CD4-positive, alpha-beta memory T cell (primary cell): ENCODE data around the gene MGST2. TPM values are rescaled to one million over a fixed set of nuclear protein-coding genes. Genes with fewer than 3 reads are reported as not detected.

Experiments
- CTCF ChIA-PET: fragments of 350-600 bp; sonication (Branson Sonifier 250); formaldehyde crosslinking; loops from one replicate; lab custom pipeline; 2021; ENCODE audit warnings: inconsistent platforms; ENCODE audit not compliant: partially characterized antibody; lab: Charles Lee
- POLR2A ChIA-PET: fragments of 350-600 bp; sonication (Branson Sonifier 250); formaldehyde crosslinking; loops from one replicate; lab custom pipeline; 2021; ENCODE audit not compliant: partially characterized antibody; lab: Charles Lee
- DNase-seq, 5 donors: peaks; one replicate each; pipeline versions ENCODE4 v3.0.0 to v3.0.0-alpha.2; 2020 to 2022; ENCODE audit warnings: mixed read lengths in 1 of 5
- H3K27ac ChIP-seq: one replicate; pipeline ENCODE4 v1.7.0; 2013; ENCODE audit warnings: low read depth, low read length
- H3K27me3 ChIP-seq: 2 replicates; pipeline ENCODE4 v1.7.0; 2013; ENCODE audit warnings: mild to moderate bottlenecking, low read length, moderate library complexity; ENCODE audit not compliant: insufficient read depth
- H3K36me3 ChIP-seq: 2 replicates; pipeline ENCODE4 v1.7.0; 2013; ENCODE audit warnings: mild to moderate bottlenecking, low read length, moderate library complexity; ENCODE audit not compliant: insufficient read depth
- H3K4me1 ChIP-seq: 2 replicates; pipeline ENCODE4 v1.7.0; 2013; ENCODE audit warnings: mild to moderate bottlenecking, low read length, moderate library complexity; ENCODE audit not compliant: insufficient read depth
- H3K4me3 ChIP-seq, 2 donors: one replicate each; pipeline ENCODE4 v1.7.0; 2013; ENCODE audit warnings: low read length in 2 of 2, mild to moderate bottlenecking in 1 of 2
- H3K9me3 ChIP-seq, 2 donors: one replicate each; pipeline ENCODE4 v1.7.0; 2013; ENCODE audit warnings: low read length in 2 of 2, control low read depth in 1 of 2; ENCODE audit not compliant: control insufficient read depth in 1 of 2
- H3K27ac Mint-ChIP-seq, 7 donors: one replicate each; pipeline ENCODE4 v1.8.0; 2020 to 2021; ENCODE audit warnings: mixed read lengths in 7 of 7, mild to moderate bottlenecking in 6 of 7, inconsistent platforms in 3 of 7, moderate library complexity in 3 of 7
- H3K27me3 Mint-ChIP-seq, 2 donors: one replicate each; pipeline ENCODE4 v1.8.0; 2020 to 2021; ENCODE audit warnings: mixed read lengths in 2 of 2
- H3K36me3 Mint-ChIP-seq, 2 donors: one replicate each; pipeline ENCODE4 v1.8.0; 2020 to 2021; ENCODE audit warnings: mixed read lengths in 2 of 2, inconsistent platforms in 1 of 2, mild to moderate bottlenecking in 1 of 2
- H3K4me1 Mint-ChIP-seq, 4 donors: one replicate each; pipeline ENCODE4 v1.8.0; 2020 to 2021; ENCODE audit warnings: mixed read lengths in 4 of 4, mild to moderate bottlenecking in 1 of 4
- H3K4me3 Mint-ChIP-seq, 8 donors: one replicate each; pipeline ENCODE4 v1.8.0; 2020 to 2021; ENCODE audit warnings: mixed read lengths in 8 of 8, mild to moderate bottlenecking in 7 of 8, moderate library complexity in 6 of 8, inconsistent platforms in 3 of 8
- H3K9me3 Mint-ChIP-seq, 8 donors: one replicate each; pipeline ENCODE4 v1.8.0; 2020 to 2021; ENCODE audit warnings: mixed read lengths in 8 of 8, mild to moderate bottlenecking in 5 of 8, inconsistent platforms in 3 of 8, moderate library complexity in 1 of 8
- intact Hi-C: fragments of 100-400 bp; cut with micrococcal nuclease; formaldehyde crosslinking; loops from one replicate; pipeline ENCODE4 v1.15.1; 2023
- polyA plus RNA-seq, 2 donors: library from polyadenylated mRNA; unstranded; fragments of 300-500 nt; fragmentation: Illumina TruSeq; gene quantifications; one replicate each; pipeline ENCODE4 v1.2.3, GENCODE V29; 2021
- total RNA-seq, 2 experiments: library from RNA; stranded (reverse); gene quantifications; one replicate each; pipeline ENCODE4 v1.2.3, GENCODE V29; 2021

Gene MGST2
- total and polyA plus RNA-seq, 4 experiments from 2014 or later = 1.0 to 26.2 (median 8.3) TPM

DNA sequence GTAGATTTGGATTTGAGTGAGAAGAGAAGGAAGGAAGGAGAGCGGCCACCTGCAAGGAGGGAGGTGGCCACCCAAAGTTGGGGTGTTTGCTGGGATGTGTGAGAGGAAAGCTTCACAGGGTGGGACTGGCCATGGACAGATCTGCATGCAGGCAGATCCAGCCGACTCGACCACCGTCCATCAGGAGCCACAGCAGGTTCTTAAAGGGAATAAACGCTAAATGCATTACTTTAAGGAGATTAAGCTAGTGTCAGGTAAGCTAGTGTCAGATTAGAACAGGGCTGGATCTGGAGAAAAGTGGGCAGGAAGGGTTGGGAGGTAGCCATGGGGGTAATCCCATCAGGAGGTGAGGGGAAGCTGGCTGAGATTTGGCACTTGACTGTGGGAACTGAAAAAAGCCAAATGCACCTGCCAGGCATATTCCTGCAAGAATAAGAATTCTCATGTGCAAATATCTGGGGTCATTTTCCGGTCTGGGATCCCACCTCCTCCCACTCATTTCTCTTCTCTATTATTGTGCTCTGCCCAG, 79.6 kb downstream of the MGST2 start:
- Histone ChIP-seq H3K4me3 (no peak overlapping the region), H3K9me3 (no peaks in the 10 kb centered on the region), H3K4me1 (no peaks in the 10 kb centered on the region), H3K36me3 (no peaks in the 10 kb centered on the region), H3K27me3 (no peaks in the 10 kb centered on the region), H3K27ac (no peak overlapping the region)
- ChIA-PET POLR2A (no interaction called here), CTCF (no interaction called here)
- DNase-seq = no peak
- Mint-ChIP-seq H3K27ac (no peak overlapping the region), H3K27me3 (peaks cover 0 to 1% of the 10 kb centered on the region in 2 donors), H3K4me1 (no peaks in the 10 kb centered on the region), H3K4me3 (no peak overlapping the region), H3K36me3 (no peaks in the 10 kb centered on the region), H3K9me3 (no peaks in the 10 kb centered on the region)
- intact Hi-C loops = no loop called here

DNA sequence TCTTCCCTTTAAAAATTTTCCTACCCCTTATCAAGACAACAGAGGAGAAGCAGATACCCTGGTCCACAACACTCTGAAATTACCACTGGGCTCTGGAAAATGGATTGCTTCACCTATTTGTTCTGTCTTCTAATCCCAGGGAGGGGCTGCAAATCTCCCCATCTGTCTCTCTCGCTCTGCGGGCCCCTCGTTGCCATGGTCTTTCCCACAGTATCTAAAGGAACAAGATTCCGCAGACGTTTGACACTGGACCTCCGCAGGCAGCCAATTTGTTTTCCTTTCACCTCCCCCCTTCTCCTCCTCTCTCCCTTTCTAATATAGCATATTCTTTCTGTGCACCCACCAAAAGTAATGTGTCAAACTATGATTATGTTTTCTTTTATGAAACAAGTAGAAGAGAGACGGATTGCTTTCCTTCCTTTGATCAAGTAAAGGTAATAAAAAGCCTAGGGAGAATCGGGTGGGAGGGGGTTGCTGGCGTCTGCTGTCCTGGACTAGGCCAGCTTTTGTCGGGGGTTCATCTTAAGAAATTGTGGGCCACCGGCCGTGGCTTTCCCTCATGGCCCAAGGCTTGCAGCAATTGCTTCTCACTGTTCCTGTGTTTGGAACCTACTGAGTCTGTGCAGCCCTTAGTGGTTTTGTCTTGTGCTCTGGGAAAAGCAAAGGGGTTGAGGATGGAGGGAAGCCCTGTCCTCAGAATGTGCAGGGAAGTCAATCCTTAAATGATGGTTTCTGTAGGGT, 81.0 kb downstream of the MGST2 start:
- no peak overlapping the region for H3K4me3 Mint-ChIP-seq
- CTCF ChIA-PET = no interaction called here
- Histone ChIP-seq H3K4me1 (no peaks in the 10 kb centered on the region), H3K36me3 (no peaks in the 10 kb centered on the region), H3K9me3 (no peaks in the 10 kb centered on the region), H3K4me3 (no peak overlapping the region), H3K27ac (no peak overlapping the region), H3K27me3 (no peaks in the 10 kb centered on the region)
- no peaks in the 10 kb centered on the region for H3K4me1 Mint-ChIP-seq
- POLR2A ChIA-PET = no interaction called here
- no peaks in the 10 kb centered on the region for H3K27me3 Mint-ChIP-seq
- intact Hi-C loops = no loop called here
- no peak overlapping the region for H3K27ac Mint-ChIP-seq
- H3K36me3 Mint-ChIP-seq = no peaks in the 10 kb centered on the region
- H3K9me3 Mint-ChIP-seq = no peaks in the 10 kb centered on the region
- DNase-seq = no peak

DNA sequence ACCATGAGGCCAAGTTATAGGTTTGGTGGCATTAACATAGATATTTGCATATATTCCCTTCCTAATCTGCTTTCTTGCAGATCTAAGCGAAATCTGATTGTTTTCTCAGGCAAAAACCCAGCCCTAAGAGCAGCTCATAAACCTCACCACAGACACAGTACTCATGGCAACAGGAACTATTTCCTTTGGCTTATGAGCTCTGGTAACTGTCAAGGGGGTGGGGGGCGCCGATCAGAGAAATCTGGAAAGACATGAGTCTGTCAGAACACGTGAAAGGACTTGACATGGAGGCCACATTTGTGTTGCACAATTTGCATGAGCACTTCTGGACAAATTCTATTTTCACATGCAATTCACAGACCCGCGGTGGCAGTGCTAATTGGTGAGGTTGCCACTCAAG, 83.7 kb downstream of the MGST2 start:
- no peaks in the 10 kb centered on the region for H3K4me1 Mint-ChIP-seq
- H3K4me3 Mint-ChIP-seq = no peak overlapping the region
- POLR2A ChIA-PET = no interaction called here
- no peaks in the 10 kb centered on the region for H3K36me3 Mint-ChIP-seq
- no peak overlapping the region for H3K27ac Mint-ChIP-seq
- Histone ChIP-seq H3K36me3 (no peaks in the 10 kb centered on the region), H3K4me1 (no peaks in the 10 kb centered on the region), H3K27me3 (no peaks in the 10 kb centered on the region), H3K9me3 (no peaks in the 10 kb centered on the region), H3K27ac (no peak overlapping the region), H3K4me3 (no peak overlapping the region)
- intact Hi-C loops = no loop called here
- CTCF ChIA-PET = interaction anchor here (1.0 to 1.3 kb wide), 2 partner anchors 9 to 13 kb away, joined by 3 to 4 read pairs; no protein-coding TSS in a partner anchor
- H3K9me3 Mint-ChIP-seq = no peaks in the 10 kb centered on the region
- H3K27me3 Mint-ChIP-seq = no peaks in the 10 kb centered on the region
- no peak for DNase-seq

DNA sequence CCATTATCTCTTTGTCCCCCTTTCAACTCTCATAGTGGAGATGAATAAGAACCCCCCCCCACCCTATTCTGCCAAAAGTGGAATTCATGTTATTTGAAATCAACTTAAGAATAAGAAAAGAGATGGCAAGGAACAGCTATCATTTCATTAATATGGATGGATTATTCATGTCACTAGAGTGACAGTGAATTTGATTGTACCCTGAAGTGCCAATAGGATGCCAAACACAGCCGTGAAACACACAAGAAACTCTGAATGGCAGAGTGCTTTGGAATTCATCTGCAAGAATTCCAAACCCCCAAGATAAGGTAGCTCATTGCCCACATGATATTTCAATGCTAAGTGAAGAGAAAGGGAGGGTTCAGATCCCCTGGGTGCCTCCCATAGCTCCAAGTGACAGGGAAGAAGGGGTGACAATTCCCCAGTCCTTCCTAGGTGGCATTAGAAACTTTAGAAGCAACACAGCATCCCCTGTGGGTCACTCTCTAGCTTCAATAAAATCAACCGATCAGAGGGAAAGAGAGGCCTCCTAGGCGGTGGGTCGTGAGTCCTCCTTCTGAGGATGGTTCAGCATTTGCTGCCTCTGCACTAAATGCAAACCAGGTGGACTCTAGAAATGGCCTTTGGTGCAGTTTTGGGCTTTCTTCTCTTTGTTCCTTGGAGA, 84.3 kb downstream of the MGST2 start:
- Histone ChIP-seq H3K27me3 (no peaks in the 10 kb centered on the region), H3K4me1 (no peaks in the 10 kb centered on the region), H3K27ac (no peak overlapping the region), H3K36me3 (no peaks in the 10 kb centered on the region), H3K4me3 (no peak overlapping the region), H3K9me3 (no peaks in the 10 kb centered on the region)
- Mint-ChIP-seq H3K27ac (no peak overlapping the region), H3K9me3 (no peaks in the 10 kb centered on the region), H3K4me3 (no peak overlapping the region), H3K4me1 (no peaks in the 10 kb centered on the region), H3K27me3 (no peaks in the 10 kb centered on the region), H3K36me3 (no peaks in the 10 kb centered on the region)
- CTCF ChIA-PET = interaction anchor here (1.0 to 1.3 kb wide), 2 partner anchors 10 to 14 kb away, joined by 3 to 4 read pairs; no protein-coding TSS in a partner anchor
- DNase-seq = no peak
- POLR2A ChIA-PET = no interaction called here
- intact Hi-C loops = no loop called here

DNA sequence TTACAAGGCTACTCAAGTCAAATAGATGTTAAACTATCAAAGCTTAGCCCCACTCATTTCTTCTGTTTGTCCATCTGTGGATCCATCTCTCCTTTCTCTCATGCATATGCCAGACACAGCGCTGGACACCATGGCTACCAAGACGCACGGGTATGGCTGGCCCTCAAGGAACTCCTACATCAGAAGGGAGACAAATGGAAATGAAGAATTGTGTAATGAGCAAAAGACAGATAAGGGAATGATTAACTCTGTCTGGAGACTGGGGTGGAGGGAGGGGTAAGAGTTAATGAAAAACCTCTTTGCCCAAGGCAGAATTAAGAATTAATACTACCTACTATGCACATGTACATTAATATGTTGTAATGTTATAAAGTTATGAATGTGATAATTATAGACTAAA, 88.1 kb downstream of the MGST2 start:
- Histone ChIP-seq H3K4me1 (no peaks in the 10 kb centered on the region), H3K27ac (no peak overlapping the region), H3K27me3 (no peaks in the 10 kb centered on the region), H3K9me3 (no peaks in the 10 kb centered on the region), H3K36me3 (no peaks in the 10 kb centered on the region), H3K4me3 (no peak overlapping the region)
- intact Hi-C loops = no loop called here
- CTCF ChIA-PET = no interaction called here
- H3K27ac Mint-ChIP-seq = no peak overlapping the region
- H3K36me3 Mint-ChIP-seq = no peaks in the 10 kb centered on the region
- no peaks in the 10 kb centered on the region for H3K4me1 Mint-ChIP-seq
- no peak for DNase-seq
- H3K4me3 Mint-ChIP-seq = no peak overlapping the region
- peaks cover 0 to 1% (median 0%) of the 10 kb centered on the region in 8 donors for H3K9me3 Mint-ChIP-seq
- POLR2A ChIA-PET = no interaction called here
- peaks cover 0 to 2% of the 10 kb centered on the region in 2 donors for H3K27me3 Mint-ChIP-seq

Other genes with a start within 250 kb of the MGST2 start
- 10 to 100 TPM; 16.4 to 16.6 TPM for gene RAB33B, start 211.7 kb upstream of the MGST2 start, total RNA-seq
- gene RAB33B, start 211.7 kb upstream of the MGST2 start, polyA plus RNA-seq = 10 to 100 TPM in 1 of 2 donors, 1 to 10 TPM in 1; 9.4 to 10.3 TPM
- gene SETD7, start 109.6 kb upstream of the MGST2 start, total RNA-seq = 10 to 100 TPM; 13.8 to 14.6 TPM
- gene SETD7, start 109.6 kb upstream of the MGST2 start, polyA plus RNA-seq = 1 to 10 TPM; 3.9 to 5.6 TPM